Neutrophil (primary cell): ENCODE data around the gene INSM1.

ENCODE experiments used
- H3K27ac ChIP-seq: fragments of 200-600 bp; sonication (generic); 2 replicates; pipeline ENCODE4 v1.5.1; 2016; ENCODE audit warnings: mild to moderate bottlenecking, moderate library complexity
- H3K27me3 ChIP-seq: fragments of 200-600 bp; sonication (generic); 2 replicates; pipeline ENCODE4 v1.6.0; 2016; ENCODE audit warnings: mild to moderate bottlenecking
- H3K36me3 ChIP-seq: fragments of 200-600 bp; sonication (generic); 2 replicates; pipeline ENCODE4 v1.5.1; 2017
- H3K4me1 ChIP-seq, 2 experiments: fragments of 200-600 bp in 1 of 2; sonication (generic) in 1 of 2; 1 replicate in 1 of 2; 2 replicates in 1 of 2; pipeline versions ENCODE4 v1.5.1 to v1.6.1; 2013 to 2016; ENCODE audit warnings: low read depth in 1 of 2, low read length in 1 of 2, mild to moderate bottlenecking in 1 of 2, moderate library complexity in 1 of 2; ENCODE audit not compliant: control insufficient read depth in 1 of 2, insufficient read depth in 1 of 2
- H3K4me3 ChIP-seq, 2 experiments: fragments of 200-600 bp in 1 of 2; sonication (generic) in 1 of 2; 1 replicate in 1 of 2; 2 replicates in 1 of 2; pipeline ENCODE4 v1.5.1; 2013 to 2016; ENCODE audit warnings: low read depth in 1 of 2, low read length in 1 of 2, mild to moderate bottlenecking in 1 of 2, moderate library complexity in 1 of 2
- H3K9me3 ChIP-seq: fragments of 200-600 bp; sonication (generic); 2 replicates; pipeline ENCODE4 v1.5.1; 2016
- CTCF ChIP-seq: fragments of 200-600 bp; sonication (generic); IDR thresholded peaks from 2 replicates; pipeline ENCODE4 v1.5.1; 2016; ENCODE audit warnings: antibody characterized with exemption

Gene INSM1

GRCh38 chr20:20409331-20409730 is 41.4 kb downstream of the INSM1 start:
- H3K27me3 ChIP-seq, result no peaks in the 10 kb centered on the region
- TF ChIP-seq CTCF, result no peak
- no peaks in the 10 kb centered on the region for H3K9me3 ChIP-seq
- H3K4me3 ChIP-seq, result no peak overlapping the region
- H3K36me3 ChIP-seq, result peaks cover 77% of the 10 kb centered on the region
- H3K27ac ChIP-seq, result no peak overlapping the region
- H3K4me1 ChIP-seq, result no peaks in the 10 kb centered on the region

GRCh38 chr20:20410678-20411077 is 42.8 kb downstream of the INSM1 start:
- Histone ChIP-seq H3K27me3 (no peaks in the 10 kb centered on the region), H3K4me3 (no peak overlapping the region), H3K9me3 (no peaks in the 10 kb centered on the region), H3K27ac (no peak overlapping the region), H3K4me1 (no peaks in the 10 kb centered on the region), H3K36me3 (peaks cover 68% of the 10 kb centered on the region)
- TF ChIP-seq CTCF, result no peak

GRCh38 chr20:20411402-20411801 is 43.5 kb downstream of the INSM1 start:
- H3K27me3 ChIP-seq, result no peaks in the 10 kb centered on the region
- TF ChIP-seq CTCF, result no peak
- H3K4me1 ChIP-seq, result no peaks in the 10 kb centered on the region
- H3K36me3 ChIP-seq, result peaks cover 62% of the 10 kb centered on the region
- no peak overlapping the region for H3K4me3 ChIP-seq
- no peak overlapping the region for H3K27ac ChIP-seq
- H3K9me3 ChIP-seq, result no peaks in the 10 kb centered on the region

GRCh38 chr20:20411836-20412235 is 43.9 kb downstream of the INSM1 start:
- Histone ChIP-seq H3K4me3 (no peak overlapping the region), H3K27me3 (no peaks in the 10 kb centered on the region), H3K27ac (no peak overlapping the region), H3K9me3 (no peaks in the 10 kb centered on the region), H3K4me1 (no peaks in the 10 kb centered on the region), H3K36me3 (peaks cover 60% of the 10 kb centered on the region)
- TF ChIP-seq CTCF, result no peak

GRCh38 chr20:20412750-20413149 is 44.8 kb downstream of the INSM1 start:
- Histone ChIP-seq H3K4me1 (no peaks in the 10 kb centered on the region), H3K27ac (no peak overlapping the region), H3K4me3 (no peak overlapping the region), H3K36me3 (peaks cover 58% of the 10 kb centered on the region), H3K9me3 (no peaks in the 10 kb centered on the region), H3K27me3 (no peaks in the 10 kb centered on the region)
- TF ChIP-seq CTCF, result no peak

GRCh38 chr20:20413810-20414281 is 45.9 kb downstream of the INSM1 start:
- Histone ChIP-seq H3K9me3 (no peaks in the 10 kb centered on the region), H3K4me1 (no peaks in the 10 kb centered on the region), H3K4me3 (no peak overlapping the region), H3K27me3 (no peaks in the 10 kb centered on the region), H3K27ac (no peak overlapping the region), H3K36me3 (peaks cover 50% of the 10 kb centered on the region)
- TF ChIP-seq CTCF, result no peak
